Measurements from ENCODE around the gene MTHFR.

The MTHFR gene

DNA sequence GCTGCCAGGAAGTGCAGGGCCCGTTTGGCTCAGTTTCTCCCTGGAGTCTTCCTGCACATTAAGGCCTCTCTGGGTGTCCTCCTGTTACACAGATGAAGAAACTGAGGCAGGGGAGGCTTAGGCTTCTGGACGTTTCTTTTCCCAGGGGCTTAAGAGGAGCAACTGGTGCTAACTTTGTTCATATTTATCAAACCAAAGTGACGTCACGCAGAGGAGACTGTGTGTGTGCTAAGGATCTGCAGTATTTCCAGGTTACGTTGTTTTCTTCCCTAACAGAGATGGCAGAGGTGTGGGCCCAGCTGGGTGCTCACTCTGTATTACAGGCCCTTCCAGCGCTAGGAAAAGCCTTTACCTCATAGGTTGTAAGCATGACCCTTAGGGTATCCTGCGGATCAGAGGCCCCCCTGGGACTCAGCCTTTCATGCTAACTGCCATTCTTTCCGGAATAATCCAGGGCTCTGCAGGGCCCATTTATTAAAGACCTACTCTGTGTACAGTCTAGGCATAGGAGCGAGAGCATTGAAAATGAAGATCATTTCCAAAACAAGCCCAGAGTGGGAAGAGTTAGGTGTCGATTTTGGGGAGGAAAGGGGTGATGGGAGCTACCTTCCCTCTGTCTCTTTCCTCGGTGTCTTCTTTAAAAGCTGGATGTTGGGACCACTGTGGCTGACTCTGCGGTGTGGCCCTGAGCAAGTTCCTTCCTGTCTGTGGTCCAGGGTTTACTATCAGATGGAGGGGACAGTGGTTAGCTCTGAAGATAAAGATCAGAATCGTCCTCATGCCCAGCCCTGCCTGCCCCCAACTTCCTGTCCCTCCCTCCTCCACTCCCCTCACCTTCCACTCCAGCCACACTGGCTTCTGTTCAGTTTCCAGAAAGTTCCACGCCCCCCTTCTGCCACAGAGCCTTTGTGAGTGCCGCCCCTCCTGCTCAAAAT is 65.2 kb downstream of the MTHFR start:
- no peak for DNase-seq (ENCODE audit: low spot score in 2 of 2)
- no peaks in the 10 kb centered on the region for H3K9me3 ChIP-seq
- no peak overlapping the region for H3K4me3 ChIP-seq
- H3K4me1 ChIP-seq, result peaks cover 11% of the 10 kb centered on the region
- H3K27me3 ChIP-seq (ENCODE audit: low read depth), result no peaks in the 10 kb centered on the region
- H3K36me3 ChIP-seq (replicated peaks), result no peaks in the 10 kb centered on the region
- in situ Hi-C loops (cut with MboI; ENCODE audit: low sequenced_read_pairs), result no loop called here

DNA sequence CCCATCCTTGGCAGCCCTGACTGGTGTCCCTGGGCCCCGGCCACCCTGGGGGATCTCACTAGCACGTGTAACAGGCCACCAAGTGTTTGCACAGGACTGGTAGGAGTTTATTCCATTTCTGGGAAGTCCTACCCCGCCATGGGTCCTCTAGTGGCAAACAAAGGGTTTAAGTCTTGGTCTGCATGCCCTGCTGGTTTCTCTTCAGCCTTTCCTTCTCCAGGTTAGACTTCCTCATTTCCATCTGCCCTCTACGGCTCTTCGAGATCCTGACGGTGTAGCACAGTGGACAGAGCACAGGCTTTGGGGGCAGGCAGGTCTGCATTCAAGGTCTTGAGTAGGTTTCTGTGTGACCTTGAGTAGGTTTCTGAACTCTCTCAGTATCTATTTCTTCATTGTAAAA is 67.0 kb downstream of the MTHFR start:
- in situ Hi-C loops (cut with MboI; ENCODE audit: low sequenced_read_pairs), result no loop called here

DNA sequence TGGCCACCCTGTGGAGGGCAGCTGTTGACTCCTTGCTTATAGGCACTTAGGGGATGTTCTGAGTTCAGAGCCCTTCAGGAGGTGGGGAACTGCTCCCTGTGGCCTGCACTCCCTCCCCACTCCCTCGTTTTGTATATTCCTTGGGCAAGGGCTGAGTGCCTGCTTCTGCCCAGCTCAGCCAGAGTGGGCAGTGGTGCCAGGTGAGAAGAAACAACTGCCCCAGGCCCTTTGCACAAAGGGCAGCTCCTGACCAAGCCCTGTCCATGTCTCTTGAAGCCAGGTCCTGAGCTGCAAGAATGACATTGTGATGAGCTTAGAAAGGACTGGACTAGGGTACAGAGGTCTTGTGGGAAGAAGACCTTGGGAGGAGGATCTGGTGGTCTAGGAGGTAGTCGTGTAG is 67.7 kb downstream of the MTHFR start:
- Histone ChIP-seq H3K27me3 (ENCODE audit: low read depth) (no peaks in the 10 kb centered on the region), H3K4me3 (no peak overlapping the region), H3K9me3 (no peaks in the 10 kb centered on the region), H3K36me3 (replicated peaks) (no peaks in the 10 kb centered on the region), H3K4me1 (peaks cover 12% of the 10 kb centered on the region)
- in situ Hi-C loops (cut with MboI; ENCODE audit: low sequenced_read_pairs), result no loop called here
- DNase-seq (ENCODE audit: low spot score in 2 of 2), result no peak

More for the DNA sequence above, 67.0 kb downstream of the MTHFR start:
- no peak for DNase-seq (ENCODE audit: low spot score in 2 of 2)
- Histone ChIP-seq H3K27me3 (ENCODE audit: low read depth) (no peaks in the 10 kb centered on the region), H3K9me3 (no peaks in the 10 kb centered on the region), H3K36me3 (replicated peaks) (no peaks in the 10 kb centered on the region), H3K4me1 (peaks cover 12% of the 10 kb centered on the region), H3K4me3 (no peak overlapping the region)

DNA sequence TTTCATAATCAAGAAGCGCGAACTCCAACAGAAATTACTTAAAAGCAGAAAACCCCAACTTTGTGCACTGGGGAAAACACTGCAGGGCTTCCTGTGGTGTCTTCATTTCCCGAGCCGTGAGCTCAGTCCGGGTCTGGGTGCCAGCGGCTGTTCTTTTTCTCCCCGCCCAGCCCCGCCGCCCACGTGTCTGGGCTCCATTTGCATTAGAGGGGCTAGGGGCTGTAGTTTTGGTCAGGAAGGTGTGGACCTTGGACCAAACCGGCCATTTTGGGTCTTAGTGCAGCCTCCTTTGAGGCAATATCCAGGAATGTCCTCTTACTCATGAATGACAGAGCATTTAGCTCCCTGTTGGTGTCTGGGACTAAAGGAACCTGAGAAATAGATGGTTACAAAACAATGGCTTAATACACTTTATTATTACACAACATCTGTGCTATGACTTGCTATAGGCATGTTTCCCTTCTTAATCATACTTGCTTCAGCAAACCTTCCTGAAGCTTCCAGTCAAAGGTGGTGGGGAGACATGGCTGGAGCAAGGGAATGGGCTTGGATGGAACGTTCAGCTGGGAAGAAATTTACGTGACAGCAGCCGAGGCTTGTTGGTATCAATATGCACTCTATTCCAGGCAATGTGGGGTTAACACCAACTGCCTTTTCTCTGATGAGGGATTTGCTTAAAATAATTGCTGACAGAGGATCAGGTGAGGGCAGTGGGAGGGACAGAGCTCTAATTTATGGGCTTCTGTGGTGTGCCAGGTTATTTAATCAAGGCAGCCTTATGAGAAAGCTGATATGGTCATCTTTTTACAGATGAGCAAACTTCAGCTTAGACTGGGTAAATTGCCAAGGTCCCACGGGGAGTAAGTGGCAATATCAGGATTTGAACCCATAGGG is 68.8 kb downstream of the MTHFR start:
- no peaks in the 10 kb centered on the region for H3K27me3 ChIP-seq (ENCODE audit: low read depth)
- H3K9me3 ChIP-seq, result no peaks in the 10 kb centered on the region
- H3K4me1 ChIP-seq, result peaks cover 12% of the 10 kb centered on the region
- H3K4me3 ChIP-seq, result peak overlapping the region; percentile 95
- H3K36me3 ChIP-seq (replicated peaks), result no peaks in the 10 kb centered on the region
- in situ Hi-C loops (cut with MboI; ENCODE audit: low sequenced_read_pairs), result no loop called here
- DNase-seq (ENCODE audit: low spot score in 2 of 2), result peak; percentile 26 to 67

DNA sequence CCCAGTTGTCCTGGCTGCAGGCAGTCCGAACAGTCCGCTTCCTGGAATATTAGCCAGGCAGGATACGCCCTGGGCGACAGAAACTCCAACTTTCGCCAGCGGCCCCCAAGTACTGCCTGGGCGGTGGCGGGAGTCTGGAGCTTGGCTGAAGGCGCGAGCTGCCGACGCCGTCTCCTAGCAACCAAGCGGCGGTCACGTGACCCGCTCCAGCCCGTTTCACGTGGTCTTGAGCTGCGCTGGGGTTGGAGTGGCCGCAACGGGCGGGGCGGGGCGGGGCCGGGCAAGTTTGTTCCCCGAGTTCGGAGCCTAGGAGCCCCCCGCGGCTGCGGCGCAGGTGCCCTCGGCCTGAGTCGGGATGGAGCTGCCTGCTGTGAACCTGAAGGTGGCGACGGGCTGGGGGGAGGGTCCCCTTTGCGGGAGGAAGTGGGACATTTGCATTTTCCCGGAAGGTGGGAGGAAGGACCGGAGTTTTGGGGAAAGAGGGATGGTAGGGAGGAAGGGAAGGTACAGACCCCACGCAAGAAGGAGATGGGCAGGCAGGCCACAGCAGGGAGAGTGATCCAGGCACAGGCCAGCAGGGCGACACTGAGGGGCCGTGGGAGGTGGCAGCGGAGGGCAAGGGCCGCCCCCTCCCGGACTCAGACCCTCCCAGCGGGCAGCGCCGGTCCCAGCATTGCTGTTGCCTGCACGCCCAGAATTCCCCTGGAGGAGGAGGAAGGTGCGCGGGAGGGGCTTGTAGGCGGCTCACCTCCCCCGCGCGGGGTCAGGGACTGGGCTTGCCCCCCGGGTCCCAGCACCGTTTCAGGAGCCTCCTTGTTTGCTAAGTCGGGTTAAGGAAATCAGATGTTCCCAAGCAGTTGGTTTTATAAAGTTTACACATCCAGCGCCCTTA is 69.7 kb downstream of the MTHFR start, which contains the start of gene AGTRAP:
Gene AGTRAP (plus strand): TSS at position 283 of the 892 bp plus-strand sequence. CDS start 73 bp downstream, at position 356.
- no peaks in the 10 kb centered on the region for H3K27me3 ChIP-seq (ENCODE audit: low read depth)
- peak within 1 kb of the TSS; percentile 95 for H3K4me3 ChIP-seq
- no peaks in the 10 kb centered on the region for H3K9me3 ChIP-seq
- no peaks in the 10 kb centered on the region for H3K36me3 ChIP-seq (replicated peaks)
- in situ Hi-C loops (cut with MboI; ENCODE audit: low sequenced_read_pairs), result no loop called here
- DNase-seq (ENCODE audit: low spot score in 2 of 2), result peak; percentile 88 to 96
- H3K4me1 ChIP-seq, result peaks cover 12% of the 10 kb centered on the region

All from HAP-1 (cell line).